KOPT-K1 (cell line): ENCODE data around the gene RPL26.

Experiments used
- H3K27ac ChIP-seq: fragments of 200-600 bp; sonication (generic); 2 replicates; pipeline ENCODE4 v1.5.1; 2016; ENCODE audit warnings: antibody characterized with exemption, mild to moderate bottlenecking, low read depth, low read length; ENCODE audit not compliant: poor library complexity, severe bottlenecking
- H3K36me3 ChIP-seq: fragments of 200-600 bp; sonication (generic); 2 replicates; pipeline ENCODE4 v1.5.1; 2017; ENCODE audit warnings: antibody characterized with exemption, mild to moderate bottlenecking, low read length, moderate library complexity; ENCODE audit not compliant: insufficient read depth
- H3K9me3 ChIP-seq: fragments of 200-600 bp; sonication (generic); 2 replicates; pipeline ENCODE4 v1.5.1; 2017; ENCODE audit warnings: antibody characterized with exemption, low read length, mild to moderate bottlenecking; ENCODE audit not compliant: insufficient read depth, poor library complexity, severe bottlenecking

The RPL26 gene

GRCh38 chr17:8332688-8333087, 50.3 kb downstream of the RPL26 start:
- no peaks in the 10 kb centered on the region for H3K36me3 ChIP-seq
- no peak overlapping the region for H3K27ac ChIP-seq
- H3K9me3 ChIP-seq = no peaks in the 10 kb centered on the region

GRCh38 chr17:8332128-8332527, 50.9 kb downstream of the RPL26 start:
- Histone ChIP-seq H3K36me3 (no peaks in the 10 kb centered on the region), H3K9me3 (no peaks in the 10 kb centered on the region), H3K27ac (no peak overlapping the region)
